PC-9 (cell line): Measurements from ENCODE around the gene STIMATE.

Source experiments
- CTCF ChIP-seq: fragments of 200-600 bp; sonication (generic); conservative IDR thresholded peaks from 2 replicates; pipeline ENCODE4 v1.6.1; 2017; ENCODE audit warnings: mixed run types, antibody characterized with exemption, mild to moderate bottlenecking, moderate library complexity
- EZH2 ChIP-seq: fragments of 200-600 bp; sonication (generic); IDR thresholded peaks from 2 replicates; pipeline ENCODE4 v1.8.0; 2017; ENCODE audit warnings: antibody characterized with exemption, low read depth

- TF ChIP-seq CTCF (no peak), EZH2 (no peak)
These were observed 86.4 kb downstream of the STIMATE start for GRCh38 chr3:52810923-52811322.
